ENCODE results near the gene RAB8A.

GRCh38 chr19:16166417-16166816 lies 54.7 kb downstream of the RAB8A start:
- TF ChIP-seq POLR2AphosphoS5 (IDR thresholded peaks at IDR 0.05), result no peak
- no peak for TF ChIP-seq CTCF (IDR thresholded peaks at IDR 0.05; ENCODE audit: poor library complexity, severe bottlenecking)
- no peak for TF ChIP-seq RAD21 (conservative IDR thresholded peaks at IDR 0.05)
- no peak for TF ChIP-seq MXI1 (conservative IDR thresholded peaks at IDR 0.05; ENCODE audit: poor library complexity, severe bottlenecking)
- TF ChIP-seq EP300 (conservative IDR thresholded peaks at IDR 0.05; ENCODE audit: poor library complexity, severe bottlenecking), result no peak
- TF ChIP-seq EZH2 (IDR thresholded peaks at IDR 0.05; ENCODE audit: borderline replicate concordance, insufficient read depth, low read length, poor library complexity, severe bottlenecking), result no peak
- TF ChIP-seq REST (IDR thresholded peaks at IDR 0.05; ENCODE audit: borderline replicate concordance), result no peak

Data from neural cell (in vitro differentiated cells).